ENCODE measurements around the gene CERS4. TPM values are rescaled to one million over a fixed set of nuclear protein-coding genes. Genes with fewer than 3 reads are reported as not detected.
"Not testable (repeated sequence)": the region's sequence is repeated elsewhere in the genome, so short reads cannot be mapped to it uniquely, and the experiment has no call there.

CERS4 gene
- total and polyA plus RNA-seq, 2 experiments from 2014 or later, result 82.6 to 86.0 TPM

GRCh38 chr19:8221161-8221560, 12.0 kb downstream of the CERS4 start:
- H3K4me2 ChIP-seq, result no peak overlapping the region
- DNase-seq (ENCODE audit: low spot score), result no peak
- no peaks in the 10 kb centered on the region for H3K9me3 ChIP-seq (ENCODE audit: low read depth)
- 94% methylated on average over 6 of the region's 6 CpGs for WGBS (ENCODE audit: low lambda C conversion rate, missing lambda C conversion rate)
- H3K9me2 ChIP-seq (replicated peaks; ENCODE audit: insufficient read depth), result no peaks in the 10 kb centered on the region
- H2AFZ ChIP-seq, result no peak overlapping the region
- no peaks in the 10 kb centered on the region for H3K27me3 ChIP-seq
- H3K4me3 ChIP-seq, result no peak overlapping the region
- TF ChIP-seq EZH2 (IDR thresholded peaks at IDR 0.05; ENCODE audit: borderline replicate concordance) (no peak), EZH2phosphoT487 (IDR thresholded peaks at IDR 0.05; ENCODE audit: low read depth, severe bottlenecking, unreplicated experiment) (no peak), CTCF (IDR thresholded peaks at IDR 0.05; ENCODE audit: poor library complexity) (no peak)
- H3K79me2 ChIP-seq, result peaks cover 56% of the 10 kb centered on the region
- no peak overlapping the region for H3K27ac ChIP-seq
- peaks cover 32% of the 10 kb centered on the region for H4K20me1 ChIP-seq (ENCODE audit: insufficient read depth, poor library complexity, severe bottlenecking)
- no peaks in the 10 kb centered on the region for H3K36me3 ChIP-seq (replicated peaks; ENCODE audit: insufficient read depth, low read depth)
- no peaks in the 10 kb centered on the region for H3K4me1 ChIP-seq (ENCODE audit: insufficient read depth)

GRCh38 chr19:8223442-8223841, 14.3 kb downstream of the CERS4 start:
- not testable (repeated sequence) for H3K4me3 ChIP-seq; H3K27me3 ChIP-seq; H2AFZ ChIP-seq; H3K9me2 ChIP-seq (replicated peaks; ENCODE audit: insufficient read depth); H3K36me3 ChIP-seq (replicated peaks; ENCODE audit: insufficient read depth, low read depth); H3K4me1 ChIP-seq (ENCODE audit: insufficient read depth); DNase-seq (ENCODE audit: low spot score); H3K9me3 ChIP-seq (ENCODE audit: low read depth); H3K27ac ChIP-seq; H3K4me2 ChIP-seq
- 72% methylated on average over 7 of the region's 7 CpGs for WGBS (ENCODE audit: low lambda C conversion rate, missing lambda C conversion rate)
- Histone ChIP-seq H3K79me2 (peaks cover 53% of the 10 kb centered on the region), H4K20me1 (ENCODE audit: insufficient read depth, poor library complexity, severe bottlenecking) (peaks cover 27% of the 10 kb centered on the region)

GRCh38 chr19:8224394-8225145, 15.4 kb downstream of the CERS4 start:
- Histone ChIP-seq H3K27ac (no peak overlapping the region), H2AFZ (no peak overlapping the region), H3K4me3 (no peak overlapping the region), H3K9me2 (replicated peaks; ENCODE audit: insufficient read depth) (no peaks in the 10 kb centered on the region), H3K9me3 (ENCODE audit: low read depth) (no peaks in the 10 kb centered on the region), H4K20me1 (ENCODE audit: insufficient read depth, poor library complexity, severe bottlenecking) (peaks cover 22% of the 10 kb centered on the region), H3K27me3 (no peaks in the 10 kb centered on the region), H3K79me2 (peaks cover 52% of the 10 kb centered on the region), H3K4me1 (ENCODE audit: insufficient read depth) (no peaks in the 10 kb centered on the region), H3K36me3 (replicated peaks; ENCODE audit: insufficient read depth, low read depth) (no peaks in the 10 kb centered on the region), H3K4me2 (no peak overlapping the region)
- DNase-seq (ENCODE audit: low spot score), result no peak
- WGBS (ENCODE audit: low lambda C conversion rate, missing lambda C conversion rate), result 90% methylated on average over 23 of the region's 23 CpGs
- TF ChIP-seq EZH2 (IDR thresholded peaks at IDR 0.05; ENCODE audit: borderline replicate concordance), result no peak

GRCh38 chr19:8231073-8231604, 22.0 kb downstream of the CERS4 start:
- peaks cover 60% of the 10 kb centered on the region for H3K79me2 ChIP-seq
- no peaks in the 10 kb centered on the region for H3K36me3 ChIP-seq (replicated peaks; ENCODE audit: insufficient read depth, low read depth)
- H3K27me3 ChIP-seq, result no peaks in the 10 kb centered on the region
- no peak overlapping the region for H3K4me3 ChIP-seq
- no peak overlapping the region for H3K27ac ChIP-seq
- no peak for TF ChIP-seq CTCF (IDR thresholded peaks at IDR 0.05; ENCODE audit: poor library complexity)
- TF ChIP-seq EZH2phosphoT487 (IDR thresholded peaks at IDR 0.05; ENCODE audit: low read depth, severe bottlenecking, unreplicated experiment), result no peak
- no peak for TF ChIP-seq EZH2 (IDR thresholded peaks at IDR 0.05; ENCODE audit: borderline replicate concordance)
- WGBS (ENCODE audit: low lambda C conversion rate, missing lambda C conversion rate), result 60% methylated on average over 3 of the region's 3 CpGs
- H3K9me3 ChIP-seq (ENCODE audit: low read depth), result no peaks in the 10 kb centered on the region
- peaks cover 11% of the 10 kb centered on the region for H4K20me1 ChIP-seq (ENCODE audit: insufficient read depth, poor library complexity, severe bottlenecking)
- no peaks in the 10 kb centered on the region for H3K9me2 ChIP-seq (replicated peaks; ENCODE audit: insufficient read depth)
- H3K4me1 ChIP-seq (ENCODE audit: insufficient read depth), result peaks cover 1% of the 10 kb centered on the region
- H2AFZ ChIP-seq, result no peak overlapping the region
- no peak overlapping the region for H3K4me2 ChIP-seq
- DNase-seq (ENCODE audit: low spot score), result no peak
